GM21723 (cell line): Measurements from ENCODE around the gene SLC43A1.
"Not testable (repeated sequence)": the region's sequence is repeated elsewhere in the genome, so short reads cannot be mapped to it uniquely, and the experiment has no call there.

ENCODE experiments used
- ATAC-seq: cut with Tn5 transposase; IDR thresholded peaks from one replicate; pipeline ENCODE4 v1.9.1; 2021; ENCODE audit warnings: mild to moderate bottlenecking, moderate library complexity; ENCODE audit not compliant: unreplicated experiment

SLC43A1 gene

GRCh38 chr11:57515332-57516060 is at the start of gene SLC43A1:
SLC43A1 (minus strand) TSS chr11:57515702; CDS start chr11:57514111, 1,591 bp downstream.
- peak; percentile 53 for ATAC-seq

GRCh38 chr11:57562596-57562995 is 47.1 kb upstream of the SLC43A1 start:
- ATAC-seq: no peak

GRCh38 chr11:57560146-57560545 is 44.6 kb upstream of the SLC43A1 start:
- ATAC-seq: no peak

GRCh38 chr11:57556041-57556440 is 40.5 kb upstream of the SLC43A1 start:
- no peak for ATAC-seq

GRCh38 chr11:57555393-57555792 is 39.9 kb upstream of the SLC43A1 start:
- no peak for ATAC-seq

- ATAC-seq: no peak
These were observed 37.0 kb upstream of the SLC43A1 start for GRCh38 chr11:57552479-57552878.

GRCh38 chr11:57551941-57552340 is 36.4 kb upstream of the SLC43A1 start:
- ATAC-seq: no peak

- ATAC-seq: no peak
These were observed 34.5 kb upstream of the SLC43A1 start for GRCh38 chr11:57549983-57550382.

- ATAC-seq: peak; percentile 93
These were observed 32.4 kb upstream of the SLC43A1 start for GRCh38 chr11:57547854-57548377.

- peak; percentile 63 for ATAC-seq
These were observed 31.5 kb upstream of the SLC43A1 start for GRCh38 chr11:57546869-57547475.

GRCh38 chr11:57546451-57546850 is 30.9 kb upstream of the SLC43A1 start:
- no peak for ATAC-seq

GRCh38 chr11:57545883-57546282 is 30.4 kb upstream of the SLC43A1 start:
- no peak for ATAC-seq

- ATAC-seq: no peak
These were observed 29.1 kb upstream of the SLC43A1 start for GRCh38 chr11:57544566-57544965.

GRCh38 chr11:57543593-57543992 is 28.1 kb upstream of the SLC43A1 start:
- no peak for ATAC-seq

GRCh38 chr11:57542582-57542981 is 27.1 kb upstream of the SLC43A1 start:
- no peak for ATAC-seq

- ATAC-seq: no peak
These were observed 25.7 kb upstream of the SLC43A1 start for GRCh38 chr11:57541169-57541568.

GRCh38 chr11:57539342-57539741 is 23.8 kb upstream of the SLC43A1 start:
- ATAC-seq: no peak

- ATAC-seq: no peak
These were observed 21.6 kb upstream of the SLC43A1 start, which contains the start of gene SMTNL1 for GRCh38 chr11:57536947-57537619. SMTNL1 (plus strand) TSS chr11:57537595; CDS start chr11:57542643, 5,048 bp downstream.

- ATAC-seq: not testable (repeated sequence)
These were observed 18.9 kb upstream of the SLC43A1 start for GRCh38 chr11:57534449-57534848.

- ATAC-seq: peak; percentile 98
These were observed 15.3 kb upstream of the SLC43A1 start, which contains the start of gene TIMM10 for GRCh38 chr11:57530596-57531507. TIMM10 (minus strand) TSS chr11:57530754; CDS start chr11:57530189, 565 bp downstream.
